ENCODE results near the gene ABTB1. TPM values are rescaled to one million over a fixed set of nuclear protein-coding genes. Genes with fewer than 3 reads are reported as not detected.
"Not testable (repeated sequence)": the region's sequence is repeated elsewhere in the genome, so short reads cannot be mapped to it uniquely, and the experiment has no call there.

The ABTB1 gene
- total and polyA plus RNA-seq, 12 donors, result 2.8 to 96.0 (median 32.2) TPM

DNA sequence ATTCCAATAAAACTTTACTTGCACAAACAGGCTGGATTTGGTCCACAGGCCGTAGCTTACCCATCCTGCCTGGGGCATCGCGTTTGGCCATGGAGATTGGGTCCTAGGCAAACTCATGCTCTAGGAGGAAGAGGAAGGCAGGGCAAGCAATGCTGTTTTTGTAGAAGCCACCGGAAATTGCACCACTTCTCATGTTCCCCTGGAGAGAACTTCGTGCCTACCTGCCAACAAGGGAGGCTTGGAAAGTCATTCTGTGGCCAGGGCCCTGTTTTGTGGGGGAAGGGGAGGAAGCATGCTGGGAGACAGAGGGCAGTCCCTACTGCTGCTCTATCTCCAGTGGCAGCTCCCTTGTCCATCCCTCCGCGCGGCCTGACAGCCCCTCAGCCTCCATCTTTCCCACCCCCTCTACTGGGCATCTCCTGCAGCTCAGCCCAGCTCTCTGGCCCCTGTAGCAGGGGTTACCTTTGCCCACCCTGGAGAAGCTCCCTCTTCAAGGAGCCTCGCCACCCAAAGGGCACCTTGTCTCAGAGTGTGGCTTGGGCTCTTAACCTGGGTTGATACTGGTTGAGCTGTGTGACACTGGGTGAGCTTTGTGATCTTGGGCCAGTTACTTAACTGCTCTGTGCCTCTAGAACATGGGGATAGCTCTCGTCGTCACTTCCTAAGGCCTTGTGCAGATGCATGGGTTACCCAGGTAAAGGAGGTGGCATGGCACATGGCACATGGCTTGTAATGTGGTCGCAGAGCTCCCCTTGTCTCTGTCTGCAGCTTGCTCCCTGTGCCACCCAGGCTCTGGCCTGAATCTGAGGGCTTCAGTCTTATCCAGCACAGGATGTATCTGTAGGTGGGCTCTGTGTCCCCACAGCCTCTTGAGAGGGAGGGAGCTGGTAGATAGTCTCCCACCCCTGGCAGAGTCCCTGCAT, 6.1 kb downstream of the ABTB1 start:
- intact Hi-C loops (cut with DNase I), result no loop called here
- Histone ChIP-seq H3K27ac (no peak overlapping the region), H3K4me3 (no peak overlapping the region), H3K9me3 (replicated peaks in 1 of 3) (no peaks in the 10 kb centered on the region), H3K27me3 (no peaks in the 10 kb centered on the region), H3K36me3 (replicated peaks in 1 of 2) (peaks cover 0 to 27% of the 10 kb centered on the region in 2 donors), H3K4me1 (replicated peaks in 1 of 2) (peaks cover 3 to 6% of the 10 kb centered on the region in 2 donors)
- peak in 6 of 7 donors; percentile 5 to 52 (median 12) for DNase-seq
- WGBS, 4 donors, result 85 to 93% (median 89%) methylated on average over 8 to 12 of the region's 12 CpGs
- TF ChIP-seq POLR2A (IDR thresholded peaks at IDR 0.05), result no peak
- no peak for TF ChIP-seq CTCF (IDR thresholded peaks at IDR 0.05)

DNA sequence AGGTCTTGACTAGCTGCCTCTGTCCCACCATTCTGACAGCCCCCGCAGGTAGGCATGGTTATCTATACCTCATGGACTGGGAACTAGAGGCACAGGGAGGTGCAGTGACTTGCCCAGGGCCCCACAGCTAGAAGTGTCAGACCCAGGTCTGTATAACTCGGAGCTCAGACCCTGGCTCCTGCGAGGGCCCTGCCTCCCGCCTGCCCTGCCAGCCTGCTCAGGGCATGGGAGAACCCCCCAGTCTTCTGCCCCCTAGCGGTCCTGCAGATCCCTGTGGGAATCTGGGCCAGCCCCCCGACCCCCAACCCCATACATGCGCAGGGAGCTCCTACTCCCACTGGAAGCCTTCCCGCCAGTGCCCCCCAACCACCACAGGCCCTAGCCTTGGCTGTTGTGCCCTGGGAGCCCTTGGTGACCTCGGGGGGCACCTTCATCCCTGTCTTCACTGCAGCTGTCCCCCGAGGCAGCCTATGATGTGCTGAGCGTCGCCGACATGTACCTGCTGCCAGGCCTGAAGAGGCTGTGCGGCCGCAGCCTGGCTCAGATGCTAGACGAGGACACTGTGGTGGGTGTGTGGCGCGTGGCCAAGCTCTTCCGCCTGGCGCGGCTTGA, 6.9 kb downstream of the ABTB1 start:
- intact Hi-C loops (cut with DNase I), result loop anchor here in 1 of 2 donors (10.0 kb wide), 1 partner anchor 135 kb away; no protein-coding TSS in a partner anchor
- peaks cover 0 to 27% of the 10 kb centered on the region in 2 donors for H3K36me3 ChIP-seq (replicated peaks in 1 of 2)
- H3K9me3 ChIP-seq (replicated peaks in 1 of 3), result no peaks in the 10 kb centered on the region
- TF ChIP-seq CTCF (IDR thresholded peaks at IDR 0.05), result no peak
- no peak for TF ChIP-seq POLR2A (IDR thresholded peaks at IDR 0.05)
- H3K27ac ChIP-seq, result no peak overlapping the region
- no peak overlapping the region for H3K4me3 ChIP-seq
- 82 to 92% (median 91%) methylated on average over 4 to 21 of the region's 21 CpGs for WGBS, 4 donors
- H3K4me1 ChIP-seq (replicated peaks in 1 of 2), result no peaks in the 10 kb centered on the region
- DNase-seq, result peak in 5 of 7 donors; percentile 9 to 50 (median 13)
- no peaks in the 10 kb centered on the region for H3K27me3 ChIP-seq

DNA sequence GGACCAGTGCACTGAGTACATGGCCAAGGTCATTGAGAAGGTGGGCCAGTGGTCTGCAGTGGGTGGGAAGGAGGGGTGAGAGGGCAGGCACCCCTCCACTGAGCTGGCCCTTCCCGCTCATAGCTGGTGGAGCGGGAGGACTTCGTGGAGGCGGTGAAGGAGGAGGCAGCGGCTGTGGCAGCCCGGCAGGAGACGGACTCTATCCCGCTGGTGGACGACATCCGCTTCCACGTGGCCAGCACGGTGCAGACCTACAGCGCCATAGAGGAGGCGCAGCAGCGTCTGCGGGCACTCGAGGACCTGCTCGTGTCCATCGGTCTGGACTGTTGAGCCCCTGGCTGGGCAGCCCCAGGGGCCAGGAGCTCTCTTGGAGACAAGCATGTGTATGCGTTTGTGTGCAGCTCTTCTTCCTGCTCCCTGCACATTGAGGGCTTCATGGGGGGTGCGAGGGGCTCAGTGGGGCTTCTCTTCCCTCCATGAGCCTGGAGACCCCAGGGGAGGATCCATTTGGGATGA, 7.5 kb downstream of the ABTB1 start:
- no peaks in the 10 kb centered on the region for H3K9me3 ChIP-seq (replicated peaks in 1 of 3)
- intact Hi-C loops (cut with DNase I), result loop anchor here in 1 of 2 donors (10.0 kb wide), 1 partner anchor 135 kb away; no protein-coding TSS in a partner anchor
- WGBS, 4 donors, result 94 to 99% (median 96%) methylated on average over 10 to 21 of the region's 21 CpGs
- H3K4me1 ChIP-seq (replicated peaks in 1 of 2), result no peaks in the 10 kb centered on the region
- no peaks in the 10 kb centered on the region for H3K27me3 ChIP-seq
- no peak overlapping the region for H3K4me3 ChIP-seq
- DNase-seq, result peak in 5 of 7 donors; percentile 5 to 48 (median 17)
- H3K36me3 ChIP-seq (replicated peaks in 1 of 2), result peaks cover 0 to 27% of the 10 kb centered on the region in 2 donors
- no peak for TF ChIP-seq CTCF (IDR thresholded peaks at IDR 0.05)
- TF ChIP-seq POLR2A (IDR thresholded peaks at IDR 0.05), result no peak
- H3K27ac ChIP-seq, result no peak overlapping the region

DNA sequence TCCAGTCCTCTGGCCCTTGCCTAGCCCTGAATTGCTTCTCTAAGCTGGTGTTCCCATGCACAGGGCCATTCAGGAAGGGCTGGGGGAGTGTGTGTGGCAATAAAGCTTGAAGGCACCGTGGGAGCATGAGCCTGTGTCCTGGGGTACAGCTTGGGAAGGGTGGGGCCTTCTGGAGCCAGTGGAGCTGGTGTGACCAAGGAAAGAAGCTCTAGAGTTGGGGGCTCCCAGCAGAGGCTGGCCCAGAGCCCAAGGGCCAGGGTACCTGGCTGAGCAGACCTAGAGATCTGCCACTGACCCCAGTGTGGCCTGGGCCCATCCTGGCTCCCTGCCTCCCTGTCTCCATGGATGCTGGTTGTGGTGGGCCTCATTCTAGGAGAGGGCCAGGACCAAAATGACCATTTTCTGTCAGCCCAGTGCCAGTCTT, 8.1 kb downstream of the ABTB1 start:
- Histone ChIP-seq H3K27me3 (no peaks in the 10 kb centered on the region), H3K9me3 (replicated peaks in 1 of 3) (no peaks in the 10 kb centered on the region), H3K27ac (no peak overlapping the region), H3K36me3 (replicated peaks in 1 of 2) (peaks cover 0 to 27% of the 10 kb centered on the region in 2 donors), H3K4me3 (no peak overlapping the region), H3K4me1 (replicated peaks in 1 of 2) (no peaks in the 10 kb centered on the region)
- 80 to 100% (median 94%) methylated on average over 1 of the region's 1 CpG for WGBS, 4 donors
- TF ChIP-seq POLR2A (IDR thresholded peaks at IDR 0.05), result no peak
- TF ChIP-seq CTCF (IDR thresholded peaks at IDR 0.05), result no peak
- intact Hi-C loops (cut with DNase I), result loop anchor here in 1 of 2 donors (10.0 kb wide), 1 partner anchor 134 kb away; no protein-coding TSS in a partner anchor
- peak in 4 of 7 donors; percentile 8 to 48 (median 15) for DNase-seq

DNA sequence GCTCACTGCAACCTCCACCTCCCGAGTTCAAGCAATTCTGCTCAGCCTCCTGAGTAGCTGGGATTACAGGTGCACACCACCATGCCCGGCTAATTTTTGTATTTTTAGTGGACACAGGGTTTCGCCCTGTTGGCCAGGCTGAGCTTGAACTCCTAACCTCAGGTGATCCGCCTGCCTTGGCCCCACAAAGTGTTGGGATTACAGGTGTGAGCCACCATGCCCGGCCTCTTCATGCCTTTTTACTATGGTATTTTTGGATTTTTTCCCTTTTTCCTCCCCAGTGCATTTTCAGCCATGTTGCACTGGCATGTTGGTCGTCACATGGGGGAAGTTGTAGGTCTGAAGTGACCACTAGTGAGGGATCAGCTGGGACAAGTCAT, 9.4 kb downstream of the ABTB1 start:
- DNase-seq, result peak in 3 of 7 donors; percentile 5 to 43 (median 8)
- intact Hi-C loops (cut with DNase I), result loop anchor here in 1 of 2 donors (10.0 kb wide), 1 partner anchor 133 kb away; no protein-coding TSS in a partner anchor
- not testable (repeated sequence) for H3K9me3 ChIP-seq (replicated peaks in 1 of 3); H3K27ac ChIP-seq; H3K4me1 ChIP-seq (replicated peaks in 1 of 2); H3K27me3 ChIP-seq; H3K4me3 ChIP-seq
- H3K36me3 ChIP-seq (replicated peaks in 1 of 2), result peaks cover 0 to 23% of the 10 kb centered on the region in 2 donors
- WGBS, 4 donors, result 95 to 98% (median 96%) methylated on average over 6 of the region's 6 CpGs
